Cardiac muscle cell (in vitro differentiated cells and primary cell): ENCODE results near the gene GRK5. TPM values are rescaled to one million over a fixed set of nuclear protein-coding genes. Genes with fewer than 3 reads are reported as not detected.

ENCODE experiments used
- DNase-seq, 2 donors: peaks; one replicate each; pipeline versions ENCODE4 v3.0.0 to v3.0.0-alpha.2; 2010 to 2017; ENCODE audit warnings: low read depth in 1 of 2, low spot score in 1 of 2
- H3K27ac ChIP-seq: fragments of 200-600 bp; sonication (generic); 2 replicates; pipeline ENCODE4 v1.5.1; 2016
- H3K27me3 ChIP-seq: fragments of 200-600 bp; sonication (generic); 2 replicates; pipeline ENCODE4 v1.6.0; 2016; ENCODE audit warnings: control low read depth
- H3K36me3 ChIP-seq: fragments of 200-600 bp; sonication (generic); 2 replicates; pipeline ENCODE4 v1.5.1; 2016; ENCODE audit warnings: control low read depth
- H3K4me1 ChIP-seq: fragments of 200-600 bp; sonication (generic); 2 replicates; pipeline ENCODE4 v1.8.1; 2017; ENCODE audit warnings: low read depth, mild to moderate bottlenecking, mixed run types
- H3K4me3 ChIP-seq: fragments of 200-600 bp; sonication (generic); 2 replicates; pipeline ENCODE4 v1.5.1; 2016; ENCODE audit warnings: mild to moderate bottlenecking
- H3K9me3 ChIP-seq: fragments of 200-600 bp; sonication (generic); 2 replicates; pipeline ENCODE4 v1.5.1; 2017; ENCODE audit warnings: low read depth, mild to moderate bottlenecking, control low read depth
- CTCF ChIP-seq: IDR thresholded peaks from 2 replicates; pipeline ENCODE4 v1.5.1; 2012; ENCODE audit warnings: low read depth, mild to moderate bottlenecking, low read length
- polyA plus RNA-seq: library from polyadenylated mRNA; unstranded; fragments of >200 nt; fragmentation: Nextera tagmentation; extraction: Ambion mirVana; gene quantifications from 2 replicates; pipeline ENCODE4 v1.2.1, GENCODE V29; 2016
- total RNA-seq: library from RNA; depleted of rRNA; stranded (reverse); fragments of >200 nt; gene quantifications from 2 replicates; pipeline ENCODE4 v1.2.3, GENCODE V29; 2016

Gene GRK5
- total and polyA plus RNA-seq, 2 experiments from 2014 or later, result 3.5 to 18.3 TPM

- no peaks in the 10 kb centered on the region for H3K36me3 ChIP-seq
- no peak overlapping the region for H3K4me3 ChIP-seq
- no peak overlapping the region for H3K27ac ChIP-seq
- H3K4me1 ChIP-seq, result no peaks in the 10 kb centered on the region
- H3K9me3 ChIP-seq, result no peaks in the 10 kb centered on the region
- no peak for DNase-seq
- TF ChIP-seq CTCF, result no peak
- no peaks in the 10 kb centered on the region for H3K27me3 ChIP-seq
Observed at GRCh38 chr10:119386666-119387065, 179.3 kb downstream of the GRK5 start.

- Histone ChIP-seq H3K4me3 (no peak overlapping the region), H3K27ac (no peak overlapping the region), H3K9me3 (no peaks in the 10 kb centered on the region), H3K36me3 (no peaks in the 10 kb centered on the region), H3K27me3 (no peaks in the 10 kb centered on the region), H3K4me1 (peaks cover 4% of the 10 kb centered on the region)
- no peak for TF ChIP-seq CTCF
- DNase-seq, result no peak
Observed at GRCh38 chr10:119388849-119389345, 181.5 kb downstream of the GRK5 start.

GRCh38 chr10:119391440-119392251 lies 184.3 kb downstream of the GRK5 start:
- no peak overlapping the region for H3K4me3 ChIP-seq
- no peaks in the 10 kb centered on the region for H3K36me3 ChIP-seq
- no peaks in the 10 kb centered on the region for H3K9me3 ChIP-seq
- no peak for TF ChIP-seq CTCF
- no peak overlapping the region for H3K27ac ChIP-seq
- H3K27me3 ChIP-seq, result no peaks in the 10 kb centered on the region
- peak in 1 of 2 donors; percentile 59 for DNase-seq
- H3K4me1 ChIP-seq, result peaks cover 4% of the 10 kb centered on the region

GRCh38 chr10:119393019-119393418 lies 185.6 kb downstream of the GRK5 start:
- Histone ChIP-seq H3K36me3 (no peaks in the 10 kb centered on the region), H3K9me3 (no peaks in the 10 kb centered on the region), H3K4me3 (no peak overlapping the region), H3K27ac (no peak overlapping the region), H3K4me1 (peaks cover 4% of the 10 kb centered on the region), H3K27me3 (no peaks in the 10 kb centered on the region)
- DNase-seq, result no peak
- no peak for TF ChIP-seq CTCF

- no peak for TF ChIP-seq CTCF
- H3K27ac ChIP-seq, result no peak overlapping the region
- H3K4me3 ChIP-seq, result no peak overlapping the region
- H3K36me3 ChIP-seq, result no peaks in the 10 kb centered on the region
- no peaks in the 10 kb centered on the region for H3K27me3 ChIP-seq
- no peaks in the 10 kb centered on the region for H3K9me3 ChIP-seq
- H3K4me1 ChIP-seq, result peaks cover 4% of the 10 kb centered on the region
- DNase-seq, result no peak
Observed at GRCh38 chr10:119393421-119393820, 186.1 kb downstream of the GRK5 start.
